Lower leg skin (tissue), 4 donors: ENCODE measurements around the gene UPK3A. TPM values are rescaled to one million over a fixed set of nuclear protein-coding genes. Genes with fewer than 3 reads are reported as not detected.

Experiments used
- DNase-seq, 2 donors: peaks; one replicate each; pipeline ENCODE4 v3.0.0-alpha.2; 2019; ENCODE audit warnings: low spot score in 2 of 2
- H3K4me3 ChIP-seq: fragments of 200-600 bp; sonication (generic); 2 replicates; pipeline ENCODE4 v1.5.1; 2017; ENCODE audit warnings: mild to moderate bottlenecking, low read depth; ENCODE audit not compliant: poor library complexity, severe bottlenecking
- CTCF ChIP-seq, 3 donors: fragments of 450-650 bp; IDR thresholded peaks; one replicate each; pipeline ENCODE4 v1.5.1; 2016; ENCODE audit warnings: antibody characterized with exemption in 3 of 3, mild to moderate bottlenecking in 3 of 3, moderate library complexity in 2 of 3
- POLR2A ChIP-seq, 2 donors: fragments of 450-650 bp; IDR thresholded peaks; one replicate each; pipeline ENCODE4 v1.6.1; 2016 to 2017; ENCODE audit warnings: antibody characterized with exemption in 2 of 2, mild to moderate bottlenecking in 1 of 2, moderate library complexity in 1 of 2
- WGBS, 2 donors: methylation state at CpG; one replicate each; pipeline ENCODE4 v1.1.5; 2018; 5-methylcytosine and 5-hydroxymethylcytosine counted together
- intact Hi-C: fragments of 100-400 bp; cut with DNase I; formaldehyde crosslinking; loops from one replicate; pipeline ENCODE4 v1.15.0; 2023; ENCODE audit warnings: low total_unique reads
- total RNA-seq, 4 donors: library from RNA; depleted of rRNA; stranded (reverse); fragments of >200 nt; gene quantifications; one replicate each; pipeline ENCODE4 v1.1.0, GENCODE V29; 2016

UPK3A gene
- total RNA-seq, 4 donors from 2014 or later: 0.49 TPM; not detected in 3

DNA sequence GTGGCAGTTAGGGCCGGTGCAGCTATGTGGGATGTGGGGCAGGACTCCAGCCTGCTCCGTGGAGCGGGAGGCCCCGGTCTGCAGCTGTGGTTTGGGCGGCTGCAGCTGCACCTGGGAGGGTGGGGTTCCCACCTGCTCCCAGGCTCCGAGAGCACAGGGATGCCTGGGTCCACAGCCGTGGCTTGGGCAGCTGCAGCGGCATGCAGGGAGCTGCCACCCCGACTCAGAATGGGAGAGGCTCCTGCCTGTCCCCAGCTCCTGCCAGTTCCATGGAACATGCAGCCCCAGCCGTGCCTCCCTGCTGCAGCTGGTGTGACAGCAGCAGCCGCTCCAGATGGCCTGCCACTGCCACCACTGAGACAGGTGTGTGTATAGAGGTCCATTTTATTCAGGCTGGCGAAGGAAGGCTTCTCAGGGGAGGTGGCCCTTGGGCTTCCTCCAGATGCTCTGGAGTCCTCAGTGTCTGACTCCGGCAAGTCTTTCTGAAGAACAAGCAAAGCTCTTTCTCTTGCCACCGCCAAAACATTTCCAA, 21.8 kb upstream of the UPK3A start:
- WGBS, 2 donors: 50 to 55% methylated on average over 12 to 13 of the region's 14 CpGs
- TF ChIP-seq POLR2A (IDR thresholded peaks at IDR 0.05) (no peak), CTCF (IDR thresholded peaks at IDR 0.05) (no peak)
- intact Hi-C loops: no loop called here
- H3K4me3 ChIP-seq: no peak overlapping the region
- DNase-seq: no peak

DNA sequence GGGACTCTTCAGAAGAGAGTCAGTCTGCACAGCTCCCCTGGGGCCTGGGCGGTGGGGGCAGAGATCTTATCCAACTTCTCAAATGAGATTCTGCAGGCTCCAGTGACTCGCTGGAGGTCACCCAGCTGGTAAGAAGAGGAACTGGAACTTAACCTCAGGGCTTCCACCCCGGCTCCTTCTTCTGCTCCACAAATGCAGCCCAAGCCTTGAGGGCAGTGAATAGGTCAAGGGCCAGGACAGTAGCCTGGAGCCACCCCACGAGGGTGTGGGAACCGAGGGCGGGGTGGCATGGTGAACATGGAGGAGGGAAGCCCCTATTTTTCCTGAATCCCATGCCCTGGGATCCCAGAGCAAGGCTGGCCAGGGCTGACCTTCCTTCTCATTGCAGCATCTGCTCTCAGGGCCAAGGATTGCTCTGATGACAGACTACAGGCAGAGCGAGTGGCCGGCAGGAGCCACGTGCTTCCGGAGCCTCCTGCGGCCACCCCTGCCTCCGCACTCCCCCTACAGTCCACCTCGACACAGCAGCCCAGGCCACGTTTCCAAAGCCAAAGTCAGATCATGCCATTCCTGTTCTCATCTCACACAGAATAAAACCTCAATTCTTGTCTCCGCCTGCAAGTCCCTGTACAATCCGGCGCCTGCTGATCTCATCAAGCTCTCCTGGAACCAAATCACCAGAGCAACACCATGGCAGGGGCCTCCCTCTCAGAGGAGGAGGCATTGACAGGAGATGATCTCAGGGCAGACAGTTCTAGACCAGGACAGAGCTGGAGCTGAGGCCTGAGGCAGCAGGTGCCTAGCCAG, 21.1 kb upstream of the UPK3A start:
- WGBS, 2 donors: 7 to 14% methylated on average over 8 to 17 of the region's 17 CpGs
- intact Hi-C loops: no loop called here
- peak; percentile 74 to 94 for DNase-seq
- TF ChIP-seq POLR2A (IDR thresholded peaks at IDR 0.05) (no peak), CTCF (IDR thresholded peaks at IDR 0.05) (peak in 1 of 3 donors; percentile 68)
- H3K4me3 ChIP-seq: no peak overlapping the region

DNA sequence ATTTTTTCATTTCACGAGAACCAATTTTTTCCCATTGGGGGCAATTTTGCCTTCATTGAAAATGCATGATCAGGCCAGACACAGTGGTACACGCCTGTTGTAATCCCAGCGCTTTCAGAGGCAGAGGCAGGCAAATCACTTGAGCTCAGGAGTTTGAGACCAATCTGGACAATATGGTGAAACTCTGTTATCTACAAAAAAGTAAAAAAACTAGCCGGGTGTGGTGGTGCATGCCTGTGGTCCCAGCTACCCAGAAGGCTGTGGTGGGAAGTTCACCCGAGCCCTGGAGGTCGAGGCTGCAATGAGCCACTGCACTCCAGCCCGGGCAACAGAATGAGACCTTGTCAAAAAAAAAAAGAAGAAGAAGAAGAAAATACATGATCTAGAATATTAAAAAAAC, 19.2 kb upstream of the UPK3A start:
- 62 to 86% methylated on average over 7 of the region's 7 CpGs for WGBS, 2 donors
- H3K4me3 ChIP-seq: no peak overlapping the region
- intact Hi-C loops: loop anchor here (5.0 kb wide), 1 partner anchor 287 kb away; no protein-coding TSS in a partner anchor
- no peak for TF ChIP-seq POLR2A (IDR thresholded peaks at IDR 0.05)
- no peak for TF ChIP-seq CTCF (IDR thresholded peaks at IDR 0.05)
- DNase-seq: no peak

DNA sequence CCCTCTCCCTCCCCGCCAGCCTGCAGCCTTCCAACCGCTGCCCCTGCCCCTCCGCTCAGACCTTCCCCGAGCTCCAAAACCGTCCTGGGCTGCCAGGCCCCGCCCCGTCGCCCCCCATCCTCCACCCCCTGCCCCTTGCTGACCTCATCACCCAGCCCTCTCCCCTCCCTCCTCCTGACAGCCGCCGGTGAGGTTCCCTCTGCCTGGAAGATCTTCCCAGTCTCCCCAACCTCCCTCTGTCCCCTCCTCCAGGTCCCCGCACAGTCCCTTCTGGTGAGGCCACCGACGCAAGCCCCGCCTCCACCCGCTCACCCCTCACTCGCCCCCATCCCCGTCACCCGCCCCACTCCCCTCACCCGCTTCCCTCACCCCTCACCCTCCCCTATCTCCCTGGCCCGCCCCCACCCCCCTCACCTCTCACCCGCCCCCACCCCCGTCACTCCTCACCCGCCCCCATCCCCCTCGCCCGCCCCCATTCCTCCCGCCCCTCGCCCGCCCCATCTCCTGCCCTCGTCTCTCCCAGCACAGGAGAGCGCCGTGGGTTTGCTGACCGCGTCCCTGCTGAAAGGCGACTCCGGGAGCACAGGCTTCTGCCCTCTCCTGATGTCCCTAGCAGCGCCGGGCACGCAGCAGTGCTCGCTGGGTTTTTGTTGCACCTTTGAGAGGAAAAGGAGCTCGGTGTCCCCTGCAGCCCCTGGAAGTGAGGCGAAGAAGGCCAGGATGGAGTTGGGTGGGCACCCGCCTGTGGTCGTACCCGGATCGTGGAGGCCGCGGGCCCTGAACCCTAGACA, 16.4 kb upstream of the UPK3A start:
- peak overlapping the region; percentile 39 for H3K4me3 ChIP-seq
- peak in 1 of 2 donors; percentile 91 for DNase-seq
- intact Hi-C loops: loop anchor here (2.0 to 5.0 kb wide), 2 partner anchors 166 to 284 kb away; no protein-coding TSS in a partner anchor
- WGBS, 2 donors: 2 to 3% methylated on average over 27 to 42 of the region's 47 CpGs
- TF ChIP-seq POLR2A (IDR thresholded peaks at IDR 0.05): no peak
- no peak for TF ChIP-seq CTCF (IDR thresholded peaks at IDR 0.05)

- TF ChIP-seq CTCF (IDR thresholded peaks at IDR 0.05): no peak
- no peak for TF ChIP-seq POLR2A (IDR thresholded peaks at IDR 0.05)
- peak; percentile 62 to 97 for DNase-seq
- peak overlapping the region; percentile 39 for H3K4me3 ChIP-seq
- intact Hi-C loops: loop anchor here (2.0 to 5.0 kb wide), 2 partner anchors 166 to 283 kb away; no protein-coding TSS in a partner anchor
- WGBS, 2 donors: 2 to 5% methylated on average over 23 to 35 of the region's 60 CpGs
Measured at GRCh38 chr22:45268958-45269844, 15.5 kb upstream of the UPK3A start.
